A673 (cell line): ENCODE data around the gene GMPPB. TPM values are rescaled to one million over a fixed set of nuclear protein-coding genes. Genes with fewer than 3 reads are reported as not detected.

Experiments used
- BruUV-seq: library from RNA; stranded (reverse); fragments of 400-500 nt; replicated peaks from 2 replicates; lab custom pipeline; 2021; lab: Mats Ljungman, UMichigan
- CTCF ChIA-PET: fragments of 300-600 bp; sonication (Branson Sonifier 250); formaldehyde crosslinking; loops from one replicate; lab custom pipeline; 2022; ENCODE audit warnings: antibody characterized with exemption; lab: Charles Lee
- POLR2A ChIA-PET: fragments of 300-600 bp; sonication (Branson Sonifier 250); formaldehyde crosslinking; loops from one replicate; lab custom pipeline; 2022; ENCODE audit warnings: antibody characterized with exemption; ENCODE audit not compliant: low non-redundant PET; lab: Charles Lee
- DNase-seq: peaks from one replicate; pipeline ENCODE4 v3.0.0-alpha.2; 2015; ENCODE audit warnings: low spot score
- H3K27ac ChIP-seq: fragments of 200-600 bp; sonication (generic); 2 replicates; pipeline ENCODE4 v1.5.1; 2016; ENCODE audit warnings: mixed run types, low read depth, mild to moderate bottlenecking, mixed read lengths, antibody characterized with exemption, low read length; ENCODE audit not compliant: poor library complexity, severe bottlenecking
- H3K27me3 ChIP-seq: fragments of 200-600 bp; sonication (generic); replicated peaks from 2 replicates; pipeline ENCODE4 v1.6.1; 2017; ENCODE audit warnings: mixed run types, low read depth, mild to moderate bottlenecking, mixed read lengths, antibody characterized with exemption, low read length; ENCODE audit not compliant: insufficient read depth, poor library complexity
- H3K36me3 ChIP-seq: fragments of 200-600 bp; sonication (generic); 2 replicates; pipeline ENCODE4 v1.6.1; 2016; ENCODE audit warnings: mixed run types, mild to moderate bottlenecking, mixed read lengths, antibody characterized with exemption, low read length; ENCODE audit not compliant: insufficient read depth, poor library complexity, severe bottlenecking
- H3K4me1 ChIP-seq: fragments of 200-600 bp; sonication (generic); 2 replicates; pipeline ENCODE4 v1.6.1; 2017; ENCODE audit warnings: mixed run types, mild to moderate bottlenecking, mixed read lengths, antibody characterized with exemption, low read length; ENCODE audit not compliant: insufficient read depth, poor library complexity, severe bottlenecking
- H3K4me3 ChIP-seq: fragments of 200-600 bp; sonication (generic); 2 replicates; pipeline ENCODE4 v1.5.1; 2016; ENCODE audit warnings: low read depth, mixed run types, mild to moderate bottlenecking, mixed read lengths, low read length; ENCODE audit not compliant: poor library complexity, severe bottlenecking
- H3K9me3 ChIP-seq: fragments of 200-600 bp; sonication (generic); 2 replicates; pipeline ENCODE4 v1.6.1; 2016; ENCODE audit warnings: mixed run types, low read depth, mild to moderate bottlenecking, mixed read lengths, antibody characterized with exemption, low read length; ENCODE audit not compliant: poor library complexity, severe bottlenecking
- EZH2 ChIP-seq: fragments of 200-600 bp; sonication (generic); IDR thresholded peaks from 2 replicates; pipeline ENCODE4 v1.6.1; 2017; ENCODE audit warnings: borderline replicate concordance, low read depth, mild to moderate bottlenecking, mixed read lengths, antibody characterized with exemption, low read length; ENCODE audit not compliant: poor library complexity, severe bottlenecking
- intact Hi-C: fragments of 100-400 bp; cut with micrococcal nuclease; formaldehyde crosslinking; loops from one replicate; pipeline ENCODE4 v1.10.0; 2022; ENCODE audit not compliant: unreplicated experiment
- total RNA-seq: library from RNA; stranded (reverse); gene quantifications from 2 replicates; pipeline ENCODE4 v1.2.3, GENCODE V29; 2021
- TF ChIP-seq, protein P1 (sequence below): fragments of 300-800, 200-600 bp; sonication (generic); conservative IDR thresholded peaks from 2 replicates; pipeline ENCODE4 v1.5.1; 2017; ENCODE audit warnings: low read depth, mild to moderate bottlenecking, antibody characterized with exemption, low read length, moderate library complexity, mixed read lengths

GMPPB gene
- total RNA-seq, 1 experiment from 2014 or later: 15.2 TPM

DNA sequence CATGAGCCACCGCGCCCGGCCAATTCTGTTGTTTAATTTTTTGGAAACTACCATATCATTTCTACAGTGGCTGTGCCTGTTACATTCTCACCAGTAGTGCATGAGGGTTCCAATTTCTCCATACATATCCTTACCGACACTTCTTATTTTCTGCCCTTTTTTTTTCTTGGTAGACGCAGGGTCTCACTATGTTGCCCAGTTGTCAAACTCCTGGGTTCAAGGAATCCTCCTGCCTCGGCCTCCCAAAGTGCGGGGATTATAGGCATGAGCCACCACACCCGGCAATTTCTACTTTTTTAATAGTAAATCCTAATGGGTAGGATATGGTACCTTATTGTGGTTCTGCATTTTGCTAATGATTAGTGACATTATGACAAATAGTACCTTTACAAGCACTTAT, 13.9 kb downstream of the GMPPB start:
- Histone ChIP-seq H3K36me3 (no peaks in the 10 kb centered on the region), H3K27ac (no peak overlapping the region), H3K4me3 (no peak overlapping the region), H3K9me3 (no peaks in the 10 kb centered on the region), H3K4me1 (no peaks in the 10 kb centered on the region), H3K27me3 (no peaks in the 10 kb centered on the region)
- intact Hi-C loops: no loop called here
- CTCF ChIA-PET: no interaction called here
- no peak for DNase-seq
- BruUV-seq: no TSS peak
- POLR2A ChIA-PET: no interaction called here
- TF ChIP-seq EZH2: no peak
- TF ChIP-seq, protein P1, sequence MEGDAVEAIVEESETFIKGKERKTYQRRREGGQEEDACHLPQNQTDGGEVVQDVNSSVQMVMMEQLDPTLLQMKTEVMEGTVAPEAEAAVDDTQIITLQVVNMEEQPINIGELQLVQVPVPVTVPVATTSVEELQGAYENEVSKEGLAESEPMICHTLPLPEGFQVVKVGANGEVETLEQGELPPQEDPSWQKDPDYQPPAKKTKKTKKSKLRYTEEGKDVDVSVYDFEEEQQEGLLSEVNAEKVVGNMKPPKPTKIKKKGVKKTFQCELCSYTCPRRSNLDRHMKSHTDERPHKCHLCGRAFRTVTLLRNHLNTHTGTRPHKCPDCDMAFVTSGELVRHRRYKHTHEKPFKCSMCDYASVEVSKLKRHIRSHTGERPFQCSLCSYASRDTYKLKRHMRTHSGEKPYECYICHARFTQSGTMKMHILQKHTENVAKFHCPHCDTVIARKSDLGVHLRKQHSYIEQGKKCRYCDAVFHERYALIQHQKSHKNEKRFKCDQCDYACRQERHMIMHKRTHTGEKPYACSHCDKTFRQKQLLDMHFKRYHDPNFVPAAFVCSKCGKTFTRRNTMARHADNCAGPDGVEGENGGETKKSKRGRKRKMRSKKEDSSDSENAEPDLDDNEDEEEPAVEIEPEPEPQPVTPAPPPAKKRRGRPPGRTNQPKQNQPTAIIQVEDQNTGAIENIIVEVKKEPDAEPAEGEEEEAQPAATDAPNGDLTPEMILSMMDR: no peak

DNA sequence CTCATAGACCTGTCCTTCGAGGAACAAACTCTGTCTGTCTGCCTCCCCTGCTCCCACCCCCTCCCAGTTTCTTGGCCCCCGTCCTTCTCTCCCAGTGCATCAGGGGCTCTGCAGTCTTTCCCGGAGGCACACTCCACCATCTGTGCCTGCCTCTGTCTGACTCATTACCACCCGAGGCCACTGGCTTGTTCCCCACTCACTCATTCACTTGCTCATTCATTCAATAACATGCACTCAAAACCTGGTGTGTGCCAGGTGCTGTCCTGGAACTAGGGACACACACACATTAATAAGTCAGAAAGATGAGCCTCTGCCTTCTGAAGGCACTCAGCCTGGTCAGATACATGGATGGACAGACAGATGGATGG, 16.7 kb downstream of the GMPPB start:
- BruUV-seq: no TSS peak
- ChIA-PET CTCF (no interaction called here), POLR2A (no interaction called here)
- intact Hi-C loops: no loop called here
- Histone ChIP-seq H3K9me3 (no peaks in the 10 kb centered on the region), H3K4me1 (no peaks in the 10 kb centered on the region), H3K36me3 (no peaks in the 10 kb centered on the region), H3K27me3 (no peaks in the 10 kb centered on the region), H3K4me3 (no peak overlapping the region), H3K27ac (no peak overlapping the region)
- no peak for DNase-seq
- TF ChIP-seq, protein P1: no peak
- no peak for TF ChIP-seq EZH2

DNA sequence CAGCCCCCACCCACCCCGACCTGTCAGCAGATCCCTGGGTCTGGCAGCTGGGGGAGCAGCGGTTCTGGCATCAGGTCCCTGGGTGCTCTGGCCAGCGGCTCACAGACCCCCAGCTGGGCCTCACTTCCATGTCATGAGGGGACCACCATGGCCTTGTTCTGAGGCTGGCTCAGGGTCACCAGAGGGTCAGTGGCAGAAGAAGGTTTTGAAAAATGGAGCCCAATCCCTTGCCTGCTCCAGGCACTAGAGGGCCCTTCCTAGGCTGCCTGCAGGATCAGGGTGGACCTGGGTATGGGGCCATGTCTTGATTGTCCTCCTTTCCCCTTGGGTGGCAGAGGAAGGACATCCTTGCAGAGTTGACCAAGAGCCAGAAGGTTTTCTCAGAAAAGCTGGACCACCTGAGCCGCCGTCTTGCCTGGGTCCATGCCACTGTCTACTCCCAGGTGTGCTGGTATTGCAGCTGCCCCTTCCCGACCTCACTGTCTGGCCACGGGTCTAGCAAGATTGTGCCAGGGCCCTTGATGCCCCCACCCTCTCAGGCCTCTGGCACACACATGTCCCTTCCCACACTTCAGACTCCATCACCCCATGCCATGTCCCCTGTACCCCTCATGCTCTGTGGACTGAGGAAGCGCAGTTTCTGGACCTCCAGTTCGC, 17.2 kb downstream of the GMPPB start:
- no peaks in the 10 kb centered on the region for H3K9me3 ChIP-seq
- H3K4me1 ChIP-seq: no peaks in the 10 kb centered on the region
- H3K27me3 ChIP-seq: no peaks in the 10 kb centered on the region
- no peak overlapping the region for H3K4me3 ChIP-seq
- no peaks in the 10 kb centered on the region for H3K36me3 ChIP-seq
- intact Hi-C loops: no loop called here
- no peak overlapping the region for H3K27ac ChIP-seq
- BruUV-seq: no TSS peak
- TF ChIP-seq, protein P1: no peak
- no peak for TF ChIP-seq EZH2
- POLR2A ChIA-PET: no interaction called here
- CTCF ChIA-PET: no interaction called here
- no peak for DNase-seq
